ENCODE measurements around the gene ZPLD1. TPM values are rescaled to one million over a fixed set of nuclear protein-coding genes. Genes with fewer than 3 reads are reported as not detected.

ZPLD1 gene
- total RNA-seq, 4 donors from 2014 or later = 0.78 TPM; not detected in 3

DNA sequence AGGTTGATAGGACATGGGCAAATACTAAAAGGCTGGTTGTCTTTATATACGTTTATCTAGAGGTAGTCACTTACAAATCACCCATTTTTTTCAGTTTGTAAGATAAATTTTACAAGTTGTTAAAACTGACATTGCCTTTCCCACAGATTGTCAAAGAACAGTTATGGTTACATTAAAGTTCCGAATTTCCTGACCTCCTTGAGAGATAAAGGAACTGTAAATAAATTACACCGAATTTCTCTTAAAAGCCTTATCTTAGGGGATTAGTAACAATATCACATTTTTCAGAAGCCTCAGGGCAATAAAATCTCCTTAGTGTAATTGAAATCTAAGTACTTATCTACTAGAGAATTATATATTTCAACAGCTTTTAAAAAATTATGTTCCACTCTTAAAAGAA, 49.5 kb downstream of the ZPLD1 start:
- no peak overlapping the region for H3K4me3 ChIP-seq (replicated peaks in 1 of 3)
- WGBS, 2 donors = 74 to 75% methylated on average over 3 of the region's 3 CpGs
- no peak for DNase-seq
- no peak overlapping the region for H3K27ac ChIP-seq
- TF ChIP-seq POLR2A (IDR thresholded peaks at IDR 0.05) = no peak
- TF ChIP-seq, protein P1, sequence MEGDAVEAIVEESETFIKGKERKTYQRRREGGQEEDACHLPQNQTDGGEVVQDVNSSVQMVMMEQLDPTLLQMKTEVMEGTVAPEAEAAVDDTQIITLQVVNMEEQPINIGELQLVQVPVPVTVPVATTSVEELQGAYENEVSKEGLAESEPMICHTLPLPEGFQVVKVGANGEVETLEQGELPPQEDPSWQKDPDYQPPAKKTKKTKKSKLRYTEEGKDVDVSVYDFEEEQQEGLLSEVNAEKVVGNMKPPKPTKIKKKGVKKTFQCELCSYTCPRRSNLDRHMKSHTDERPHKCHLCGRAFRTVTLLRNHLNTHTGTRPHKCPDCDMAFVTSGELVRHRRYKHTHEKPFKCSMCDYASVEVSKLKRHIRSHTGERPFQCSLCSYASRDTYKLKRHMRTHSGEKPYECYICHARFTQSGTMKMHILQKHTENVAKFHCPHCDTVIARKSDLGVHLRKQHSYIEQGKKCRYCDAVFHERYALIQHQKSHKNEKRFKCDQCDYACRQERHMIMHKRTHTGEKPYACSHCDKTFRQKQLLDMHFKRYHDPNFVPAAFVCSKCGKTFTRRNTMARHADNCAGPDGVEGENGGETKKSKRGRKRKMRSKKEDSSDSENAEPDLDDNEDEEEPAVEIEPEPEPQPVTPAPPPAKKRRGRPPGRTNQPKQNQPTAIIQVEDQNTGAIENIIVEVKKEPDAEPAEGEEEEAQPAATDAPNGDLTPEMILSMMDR (IDR thresholded peaks at IDR 0.05) = no peak
- no peaks in the 10 kb centered on the region for H3K27me3 ChIP-seq
- no peaks in the 10 kb centered on the region for H3K9me3 ChIP-seq
- H3K4me1 ChIP-seq = no peaks in the 10 kb centered on the region
- intact Hi-C loops (cut with DNase I) = no loop called here
- no peaks in the 10 kb centered on the region for H3K36me3 ChIP-seq

DNA sequence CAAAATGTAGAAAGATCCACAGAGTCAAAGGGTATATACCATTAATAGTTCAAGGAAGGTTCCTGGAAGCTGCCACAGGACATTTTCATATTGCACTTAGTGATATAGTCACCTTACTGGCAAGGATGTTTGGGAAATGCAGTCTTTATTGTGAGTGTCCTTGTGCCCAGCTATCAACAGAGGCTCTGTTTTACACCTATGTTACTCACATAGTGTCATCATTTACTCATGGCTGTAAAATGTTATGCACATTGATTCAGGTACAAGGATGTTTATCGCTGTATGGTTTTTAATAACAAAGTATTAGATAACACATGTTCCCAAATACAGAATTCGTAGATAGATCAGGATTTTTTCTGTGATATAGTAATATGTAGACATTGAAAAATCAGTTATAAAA, 50.9 kb downstream of the ZPLD1 start:
- Histone ChIP-seq H3K27ac (no peak overlapping the region), H3K4me3 (replicated peaks in 1 of 3) (no peak overlapping the region), H3K36me3 (no peaks in the 10 kb centered on the region), H3K27me3 (no peaks in the 10 kb centered on the region), H3K4me1 (no peaks in the 10 kb centered on the region), H3K9me3 (no peaks in the 10 kb centered on the region)
- no peak for DNase-seq
- WGBS, 2 donors = 90 to 94% methylated on average over 2 of the region's 2 CpGs
- no peak for TF ChIP-seq POLR2A (IDR thresholded peaks at IDR 0.05)
- TF ChIP-seq, protein P1 (IDR thresholded peaks at IDR 0.05) = no peak
- intact Hi-C loops (cut with DNase I) = no loop called here

DNA sequence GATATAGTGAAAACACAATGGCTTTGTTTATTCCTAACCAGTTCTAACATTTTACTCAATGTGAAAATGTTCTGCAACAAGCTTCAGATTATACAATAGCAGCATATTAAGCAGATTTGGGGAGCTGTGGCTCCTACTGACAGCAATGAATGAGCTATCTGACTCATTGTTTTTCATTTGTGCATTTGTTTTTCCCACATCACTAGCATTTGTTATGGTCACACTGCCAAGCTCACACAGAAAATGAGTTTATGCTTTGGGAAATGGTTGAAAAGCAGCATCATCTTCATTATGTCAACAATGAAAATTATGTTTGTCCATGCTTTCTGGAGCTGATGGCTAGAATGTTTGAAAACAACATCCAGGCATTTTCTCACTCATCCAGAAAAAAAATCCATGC, 53.5 kb downstream of the ZPLD1 start:
- H3K27me3 ChIP-seq = no peaks in the 10 kb centered on the region
- no peaks in the 10 kb centered on the region for H3K36me3 ChIP-seq
- H3K9me3 ChIP-seq = no peaks in the 10 kb centered on the region
- TF ChIP-seq POLR2A (IDR thresholded peaks at IDR 0.05) = no peak
- TF ChIP-seq, protein P1 (IDR thresholded peaks at IDR 0.05) = no peak
- no peak for DNase-seq
- intact Hi-C loops (cut with DNase I) = no loop called here
- no peaks in the 10 kb centered on the region for H3K4me1 ChIP-seq
- no peak overlapping the region for H3K27ac ChIP-seq
- H3K4me3 ChIP-seq (replicated peaks in 1 of 3) = no peak overlapping the region

DNA sequence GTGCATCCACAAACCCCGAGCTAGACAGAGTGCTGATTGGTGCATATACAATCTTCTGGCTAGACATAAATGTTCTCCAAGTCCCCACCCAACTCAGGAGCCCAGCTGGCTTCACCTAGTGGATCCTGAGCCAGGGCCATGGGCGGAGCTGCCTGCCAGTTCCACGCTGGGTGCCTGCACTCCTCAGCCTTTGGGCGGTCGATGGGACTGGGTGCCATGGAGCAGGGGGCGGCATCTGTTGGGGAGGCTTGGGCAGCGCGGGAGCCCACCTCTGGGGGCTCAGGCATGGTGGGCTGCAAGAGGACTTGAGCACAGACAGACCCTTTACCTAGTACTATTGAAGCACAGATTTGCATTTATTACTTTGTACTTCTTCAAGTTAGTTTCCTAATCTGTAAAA, 57.5 kb downstream of the ZPLD1 start:
- WGBS, 2 donors = 96 to 97% methylated on average over 2 to 6 of the region's 8 CpGs
- Histone ChIP-seq H3K9me3 (no peaks in the 10 kb centered on the region), H3K4me1 (no peaks in the 10 kb centered on the region), H3K36me3 (no peaks in the 10 kb centered on the region), H3K4me3 (replicated peaks in 1 of 3) (no peak overlapping the region), H3K27ac (no peak overlapping the region), H3K27me3 (no peaks in the 10 kb centered on the region)
- intact Hi-C loops (cut with DNase I) = no loop called here
- DNase-seq = no peak
- TF ChIP-seq, protein P1 (IDR thresholded peaks at IDR 0.05) = no peak
- no peak for TF ChIP-seq POLR2A (IDR thresholded peaks at IDR 0.05)

- H3K4me3 ChIP-seq (replicated peaks in 1 of 3) = no peak overlapping the region
- 74% methylated on average over 3 of the region's 3 CpGs for WGBS, 2 donors
- intact Hi-C loops (cut with DNase I) = no loop called here
- H3K9me3 ChIP-seq = no peaks in the 10 kb centered on the region
- no peaks in the 10 kb centered on the region for H3K4me1 ChIP-seq
- no peak for DNase-seq
- H3K27ac ChIP-seq = no peak overlapping the region
- H3K27me3 ChIP-seq = no peaks in the 10 kb centered on the region
- no peaks in the 10 kb centered on the region for H3K36me3 ChIP-seq
- TF ChIP-seq POLR2A (IDR thresholded peaks at IDR 0.05) = no peak
- TF ChIP-seq, protein P1 (IDR thresholded peaks at IDR 0.05) = no peak
Observed at GRCh38 chr3:102497571-102497970, 62.8 kb downstream of the ZPLD1 start.
